PC-9 (cell line): ENCODE measurements around the gene UBXN11. TPM values are rescaled to one million over a fixed set of nuclear protein-coding genes. Genes with fewer than 3 reads are reported as not detected.

Source experiments
- BruUV-seq: library from RNA; stranded (reverse); fragments of 400-500 nt; replicated peaks from 2 replicates; lab custom pipeline; 2021; lab: Mats Ljungman, UMichigan
- CTCF ChIA-PET: fragments of 300-600 bp; sonication (Branson Sonifier 250); formaldehyde crosslinking; loops from one replicate; lab custom pipeline; 2022; ENCODE audit warnings: antibody characterized with exemption; lab: Charles Lee
- POLR2A ChIA-PET: fragments of 300-600 bp; sonication (Branson Sonifier 250); formaldehyde crosslinking; loops from one replicate; lab custom pipeline; 2022; ENCODE audit warnings: antibody characterized with exemption; ENCODE audit not compliant: unreplicated experiment; lab: Charles Lee
- DNase-seq, 2 experiments: peaks; one replicate each; pipeline versions ENCODE4 v3.0.0 to v3.0.0-alpha.2; 2015 to 2022; ENCODE audit warnings: mixed read lengths in 1 of 2
- H2AFZ ChIP-seq: fragments of 200-600 bp; sonication (generic); 2 replicates; pipeline ENCODE4 v1.8.1; 2017; ENCODE audit warnings: antibody characterized with exemption
- H3F3A ChIP-seq: fragments of 200-600 bp; sonication (generic); 2 replicates; pipeline ENCODE4 v1.8.1; 2017; ENCODE audit warnings: antibody characterized with exemption, mild to moderate bottlenecking, low read depth; ENCODE audit not compliant: insufficient read depth
- H3K27ac ChIP-seq: fragments of 200-600 bp; sonication (generic); 2 replicates; pipeline ENCODE4 v1.6.1; 2016; ENCODE audit warnings: mixed run types
- H3K27me3 ChIP-seq: fragments of 200-600 bp; sonication (generic); 2 replicates; pipeline ENCODE4 v1.6.1; 2016; ENCODE audit warnings: low read depth, mixed run types; ENCODE audit not compliant: insufficient read depth
- H3K36me3 ChIP-seq: fragments of 200-600 bp; sonication (generic); 2 replicates; pipeline ENCODE4 v1.6.1; 2016; ENCODE audit warnings: low read depth, mixed run types
- H3K4me1 ChIP-seq: fragments of 200-600 bp; sonication (generic); replicated peaks from 2 replicates; pipeline ENCODE4 v1.6.1; 2016; ENCODE audit warnings: mixed run types; ENCODE audit not compliant: insufficient read depth
- H3K4me2 ChIP-seq: fragments of 200-600 bp; sonication (generic); 2 replicates; pipeline ENCODE4 v1.6.1; 2017; ENCODE audit warnings: mixed run types
- H3K4me3 ChIP-seq: fragments of 200-600 bp; sonication (generic); 2 replicates; pipeline ENCODE4 v1.6.1; 2016; ENCODE audit warnings: mixed run types
- H3K79me2 ChIP-seq: fragments of 200-600 bp; sonication (generic); 2 replicates; pipeline ENCODE4 v1.6.1; 2017; ENCODE audit warnings: low read depth, mixed run types
- H3K9me2 ChIP-seq: fragments of 200-600 bp; sonication (generic); 2 replicates; pipeline ENCODE4 v1.8.1; 2017; ENCODE audit warnings: mild to moderate bottlenecking; ENCODE audit not compliant: insufficient read depth
- H3K9me3 ChIP-seq: fragments of 200-600 bp; sonication (generic); 2 replicates; pipeline ENCODE4 v1.8.1; 2016; ENCODE audit warnings: low read depth; ENCODE audit not compliant: insufficient read depth
- H4K20me1 ChIP-seq: fragments of 200-600 bp; sonication (generic); 2 replicates; pipeline ENCODE4 v1.8.1; 2017; ENCODE audit not compliant: insufficient read depth
- EZH2 ChIP-seq: fragments of 200-600 bp; sonication (generic); IDR thresholded peaks from 2 replicates; pipeline ENCODE4 v1.8.0; 2017; ENCODE audit warnings: antibody characterized with exemption, low read depth
- intact Hi-C: fragments of 100-400 bp; cut with micrococcal nuclease; formaldehyde crosslinking; loops from one replicate; pipeline ENCODE4 v1.10.0; 2022; ENCODE audit not compliant: unreplicated experiment
- total RNA-seq: library from RNA; stranded (reverse); gene quantifications from 2 replicates; pipeline ENCODE4 v1.2.3, GENCODE V29; 2021
- TF ChIP-seq, protein P1 (sequence below): fragments of 200-600 bp; sonication (generic); conservative IDR thresholded peaks from 2 replicates; pipeline ENCODE4 v1.6.1; 2017; ENCODE audit warnings: mixed run types, antibody characterized with exemption, mild to moderate bottlenecking, moderate library complexity

The UBXN11 gene
- total RNA-seq, 1 experiment from 2014 or later, result 57.2 TPM

DNA sequence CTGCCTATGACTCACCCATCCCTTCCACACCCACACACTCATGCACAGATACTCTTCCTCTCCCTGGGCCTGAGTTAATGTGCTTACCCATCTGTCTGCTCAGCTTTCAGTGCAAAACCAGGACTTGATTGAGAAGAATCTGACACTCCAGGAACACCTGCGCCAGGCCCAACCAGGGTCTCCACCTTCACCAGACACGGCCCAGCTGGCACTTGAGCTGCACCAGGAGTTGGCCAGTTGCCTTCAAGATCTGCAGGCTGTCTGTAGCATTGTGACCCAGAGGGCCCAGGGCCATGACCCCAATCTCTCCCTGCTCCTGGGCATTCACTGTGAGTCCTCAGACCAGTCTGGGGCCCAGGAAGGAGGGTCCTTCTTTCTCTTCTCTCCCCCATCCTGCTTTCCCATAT is 30.0 kb downstream of the UBXN11 start:
- no peak overlapping the region for H3K4me3 ChIP-seq
- H3K4me2 ChIP-seq, result peak overlapping the region; percentile 28
- H3K9me2 ChIP-seq, result no peaks in the 10 kb centered on the region
- H3K27ac ChIP-seq, result peak overlapping the region; percentile 79
- no peaks in the 10 kb centered on the region for H3K27me3 ChIP-seq
- peaks cover 61% of the 10 kb centered on the region for H3K4me1 ChIP-seq
- no peaks in the 10 kb centered on the region for H3K9me3 ChIP-seq
- no TSS peak for BruUV-seq
- ChIA-PET POLR2A (no interaction called here), CTCF (interaction anchor here (1.3 to 1.4 kb wide), 2 partner anchors 45 to 101 kb away, joined by 3 to 6 read pairs; no protein-coding TSS in a partner anchor)
- H2AFZ ChIP-seq, result no peak overlapping the region
- H4K20me1 ChIP-seq, result 0 out of 2 replicates have a peak, but pooled peaks cover 3% of the 10 kb centered on the region
- peaks cover 57% of the 10 kb centered on the region for H3F3A ChIP-seq
- intact Hi-C loops, result loop anchor here (2.0 to 5.0 kb wide), 4 partner anchors 39 to 239 kb away; partner anchors contain the start of gene PDIK1L
- peaks cover 9% of the 10 kb centered on the region; the same call in 1 of the 2 replicates for H3K79me2 ChIP-seq
- H3K36me3 ChIP-seq, result peaks cover 14% of the 10 kb centered on the region; the same call in 1 of the 2 replicates
- DNase-seq, result no peak
- TF ChIP-seq, protein P1, sequence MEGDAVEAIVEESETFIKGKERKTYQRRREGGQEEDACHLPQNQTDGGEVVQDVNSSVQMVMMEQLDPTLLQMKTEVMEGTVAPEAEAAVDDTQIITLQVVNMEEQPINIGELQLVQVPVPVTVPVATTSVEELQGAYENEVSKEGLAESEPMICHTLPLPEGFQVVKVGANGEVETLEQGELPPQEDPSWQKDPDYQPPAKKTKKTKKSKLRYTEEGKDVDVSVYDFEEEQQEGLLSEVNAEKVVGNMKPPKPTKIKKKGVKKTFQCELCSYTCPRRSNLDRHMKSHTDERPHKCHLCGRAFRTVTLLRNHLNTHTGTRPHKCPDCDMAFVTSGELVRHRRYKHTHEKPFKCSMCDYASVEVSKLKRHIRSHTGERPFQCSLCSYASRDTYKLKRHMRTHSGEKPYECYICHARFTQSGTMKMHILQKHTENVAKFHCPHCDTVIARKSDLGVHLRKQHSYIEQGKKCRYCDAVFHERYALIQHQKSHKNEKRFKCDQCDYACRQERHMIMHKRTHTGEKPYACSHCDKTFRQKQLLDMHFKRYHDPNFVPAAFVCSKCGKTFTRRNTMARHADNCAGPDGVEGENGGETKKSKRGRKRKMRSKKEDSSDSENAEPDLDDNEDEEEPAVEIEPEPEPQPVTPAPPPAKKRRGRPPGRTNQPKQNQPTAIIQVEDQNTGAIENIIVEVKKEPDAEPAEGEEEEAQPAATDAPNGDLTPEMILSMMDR, result no peak
- TF ChIP-seq EZH2, result no peak

DNA sequence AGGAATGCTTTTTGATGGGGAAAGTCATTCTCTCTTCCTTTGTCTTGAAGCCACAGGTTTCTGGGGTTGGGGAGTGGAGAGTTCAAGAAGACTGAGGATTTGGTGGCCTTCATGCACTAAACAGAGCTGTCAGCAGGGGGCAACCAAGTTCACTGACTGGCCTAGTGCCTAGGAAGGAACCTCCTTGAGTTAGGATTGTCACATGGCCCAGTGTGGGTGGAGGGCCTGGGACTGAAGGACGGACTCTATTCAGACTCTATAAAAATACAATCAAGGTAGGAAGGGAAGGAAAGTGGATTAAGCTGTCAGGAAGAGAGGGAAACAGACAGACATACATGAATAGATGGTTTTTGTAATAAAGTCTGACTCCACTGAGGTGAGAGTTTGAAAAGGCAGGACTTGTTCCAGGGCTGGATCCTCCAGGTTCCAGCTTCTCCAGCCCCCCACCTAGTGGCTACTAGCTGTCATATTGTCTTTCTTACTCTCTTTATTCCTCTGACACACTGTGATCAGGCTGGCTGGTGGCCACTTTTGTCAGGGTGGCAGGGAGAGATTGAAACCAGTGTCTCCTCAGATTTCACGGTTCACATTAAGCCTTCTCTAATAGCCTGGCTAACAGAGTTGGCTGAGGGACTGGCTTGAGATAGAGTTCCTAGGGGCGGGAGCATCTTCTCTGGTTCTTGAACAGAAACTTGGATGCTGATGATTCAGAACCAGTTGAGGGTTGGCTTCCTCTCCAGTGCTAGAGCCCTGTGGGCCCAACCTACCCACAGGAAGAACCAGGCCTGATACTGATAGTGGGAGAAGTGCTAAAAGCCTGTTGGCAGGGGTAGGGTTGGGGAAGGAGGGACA is 30.6 kb downstream of the UBXN11 start:
- peak overlapping the region; percentile 79 for H3K27ac ChIP-seq
- no peaks in the 10 kb centered on the region for H3K27me3 ChIP-seq
- H3F3A ChIP-seq, result peaks cover 53% of the 10 kb centered on the region
- H3K79me2 ChIP-seq, result peaks cover 4% of the 10 kb centered on the region; the same call in 1 of the 2 replicates
- peaks cover 15% of the 10 kb centered on the region; the same call in 1 of the 2 replicates for H3K36me3 ChIP-seq
- H3K4me3 ChIP-seq, result no peak overlapping the region
- BruUV-seq, result no TSS peak
- H2AFZ ChIP-seq, result no peak overlapping the region
- H4K20me1 ChIP-seq, result no peaks in the 10 kb centered on the region
- intact Hi-C loops, result loop anchor here (1.0 to 5.0 kb wide), 6 partner anchors 39 to 239 kb away; partner anchors contain the start of gene PDIK1L
- no peaks in the 10 kb centered on the region for H3K9me3 ChIP-seq
- no peak for TF ChIP-seq EZH2
- TF ChIP-seq, protein P1, result peak; percentile 85
- 0 out of 2 replicates have a peak overlapping the region, but pooled peaks have one; percentile 15 for H3K4me2 ChIP-seq
- peaks cover 55% of the 10 kb centered on the region for H3K4me1 ChIP-seq
- CTCF ChIA-PET, result interaction anchor here (0.6 to 1.4 kb wide), 10 partner anchors 9 to 1696 kb away, joined by 3 to 9 read pairs (median 4); no protein-coding TSS in a partner anchor
- no peaks in the 10 kb centered on the region for H3K9me2 ChIP-seq
- POLR2A ChIA-PET, result interaction anchor here (0.7 kb wide), 1 partner anchor 401 kb away, joined by 4 read pairs; no protein-coding TSS in a partner anchor
- peak; percentile 69 for DNase-seq

DNA sequence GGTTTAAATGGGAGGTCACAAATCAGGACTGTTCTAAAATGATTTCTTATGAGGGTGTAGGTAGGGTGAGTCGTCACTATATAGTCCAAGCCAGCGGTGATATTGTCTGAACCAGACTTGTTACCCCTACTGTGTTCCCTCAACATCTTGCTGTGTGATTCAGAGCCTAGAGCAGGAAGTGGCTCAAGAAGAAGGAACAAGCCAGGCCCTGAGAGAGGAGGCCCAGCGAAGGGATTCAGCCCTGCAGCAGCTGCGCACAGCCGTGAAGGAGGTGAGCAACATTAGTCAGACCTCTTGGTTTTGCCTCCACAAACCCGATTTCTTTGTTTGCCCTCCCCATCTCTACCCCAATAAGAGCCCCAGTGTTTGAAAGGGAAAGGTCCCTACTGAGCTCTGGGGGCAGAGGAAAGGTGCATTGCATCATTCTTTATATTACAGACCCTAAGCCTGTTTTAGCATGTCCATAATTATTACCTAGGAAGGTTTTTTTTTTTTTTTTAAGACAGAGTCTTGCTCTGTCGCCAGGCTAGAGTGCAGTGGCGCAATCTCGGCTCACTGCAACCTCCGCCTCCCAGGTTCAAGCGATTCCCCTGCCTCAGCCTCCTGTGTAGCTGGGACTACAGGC is 31.5 kb downstream of the UBXN11 start:
- no peak for DNase-seq
- peaks cover 53% of the 10 kb centered on the region for H3F3A ChIP-seq
- peak overlapping the region; percentile 79 for H3K27ac ChIP-seq
- H3K4me2 ChIP-seq, result no peak overlapping the region
- TF ChIP-seq, protein P1, result no peak
- no peak for TF ChIP-seq EZH2
- no peak overlapping the region for H3K4me3 ChIP-seq
- peaks cover 51% of the 10 kb centered on the region for H3K4me1 ChIP-seq
- peaks cover 24% of the 10 kb centered on the region for H3K36me3 ChIP-seq
- POLR2A ChIA-PET, result no interaction called here
- H3K9me3 ChIP-seq, result no peaks in the 10 kb centered on the region
- no peaks in the 10 kb centered on the region for H3K27me3 ChIP-seq
- no TSS peak for BruUV-seq
- no peak overlapping the region for H2AFZ ChIP-seq
- intact Hi-C loops, result loop anchor here (1.0 to 5.0 kb wide), 5 partner anchors 38 to 238 kb away; partner anchors contain the start of gene PDIK1L
- H3K9me2 ChIP-seq, result no peaks in the 10 kb centered on the region
- no peaks in the 10 kb centered on the region for H3K79me2 ChIP-seq
- no peaks in the 10 kb centered on the region for H4K20me1 ChIP-seq
- CTCF ChIA-PET, result interaction anchor here (0.6 to 1.3 kb wide), 6 partner anchors 10 to 1695 kb away, joined by 3 to 9 read pairs (median 6); no protein-coding TSS in a partner anchor
